ENCODE results near the gene MRPL11.

Gene MRPL11

GRCh38 chr11:66386171-66387069 is 52.2 kb downstream of the MRPL11 start:
- peak; percentile 94 for TF ChIP-seq CTCF (IDR thresholded peaks at IDR 0.05; ENCODE audit: low read depth, low read length, missing control alignments)
- peak; percentile 53 for DNase-seq (ENCODE audit: low read depth)
- H3K4me3 ChIP-seq (ENCODE audit: low read depth, low read length), result no peak overlapping the region

Data from GM12864 (cell line).